ENCODE measurements around the gene U2SURP. TPM values are rescaled to one million over a fixed set of nuclear protein-coding genes. Genes with fewer than 3 reads are reported as not detected.

Gene U2SURP
- total RNA-seq, 2 donors from 2014 or later = 59.4 to 70.2 TPM

- Histone ChIP-seq H3K4me1 (no peaks in the 10 kb centered on the region), H3K27ac (no peak overlapping the region), H3K4me3 (no peak overlapping the region), H3K9ac (ENCODE audit: low read depth in 2 of 2, low read length in 2 of 2) (no peak overlapping the region), H3K9me3 (no peaks in the 10 kb centered on the region), H3K27me3 (no peaks in the 10 kb centered on the region), H3K36me3 (no peaks in the 10 kb centered on the region)
- no peak for TF ChIP-seq CTCF (IDR thresholded peaks at IDR 0.05)
- intact Hi-C loops (cut with DNase I) = no loop called here
- no peak for DNase-seq
Observed at GRCh38 chr3:142972092-142972753, 29.1 kb upstream of the U2SURP start.

DNA sequence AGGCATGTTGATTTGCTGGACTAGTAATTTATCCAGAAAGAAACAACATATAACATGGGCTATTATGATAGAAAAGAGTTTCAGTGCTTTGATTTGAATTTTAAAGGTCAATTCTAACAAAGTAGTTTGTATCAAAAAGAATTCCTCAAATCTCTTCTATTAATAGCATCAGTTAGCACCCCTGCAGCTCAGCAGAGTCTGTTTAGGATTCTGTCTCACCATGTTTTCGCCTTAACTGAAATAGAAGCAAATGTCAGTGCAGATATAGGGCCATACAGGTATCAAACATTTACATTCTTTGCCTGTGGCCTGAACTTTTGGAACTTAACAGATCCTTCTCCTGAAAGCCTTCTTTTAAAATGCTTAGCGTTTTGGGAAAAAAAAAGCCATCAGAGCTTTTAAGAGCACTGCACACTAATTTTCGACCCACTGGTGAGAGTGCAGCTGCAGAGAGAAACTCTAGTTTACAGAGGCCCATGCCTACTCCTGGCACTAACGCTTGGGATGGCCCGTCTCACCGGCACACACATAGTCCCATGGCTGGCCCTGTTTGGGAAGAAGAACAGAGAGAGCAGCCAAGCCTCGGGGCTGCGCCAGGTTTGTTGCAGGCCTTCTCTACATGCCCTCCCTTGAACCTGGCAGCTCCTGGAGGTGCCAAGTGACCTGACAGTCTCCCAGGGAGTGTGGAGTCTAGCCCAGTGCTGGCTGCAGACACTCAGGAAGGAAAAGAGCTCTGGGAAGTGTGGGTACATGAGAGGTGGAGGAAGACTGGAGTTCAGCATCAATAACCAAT is 28.0 kb upstream of the U2SURP start:
- intact Hi-C loops (cut with DNase I) = no loop called here
- no peaks in the 10 kb centered on the region for H3K9me3 ChIP-seq
- no peaks in the 10 kb centered on the region for H3K27me3 ChIP-seq
- no peak overlapping the region for H3K9ac ChIP-seq (ENCODE audit: low read depth in 2 of 2, low read length in 2 of 2)
- no peak overlapping the region for H3K27ac ChIP-seq
- no peak for DNase-seq
- H3K4me3 ChIP-seq = no peak overlapping the region
- no peaks in the 10 kb centered on the region for H3K4me1 ChIP-seq
- no peaks in the 10 kb centered on the region for H3K36me3 ChIP-seq
- TF ChIP-seq CTCF (IDR thresholded peaks at IDR 0.05) = no peak

GRCh38 chr3:142975316-142975995 is 25.9 kb upstream of the U2SURP start:
- H3K27ac ChIP-seq = no peak overlapping the region
- H3K9ac ChIP-seq (ENCODE audit: low read depth in 2 of 2, low read length in 2 of 2) = no peak overlapping the region
- no peak for TF ChIP-seq CTCF (IDR thresholded peaks at IDR 0.05)
- H3K36me3 ChIP-seq = no peaks in the 10 kb centered on the region
- no peaks in the 10 kb centered on the region for H3K27me3 ChIP-seq
- no peak overlapping the region for H3K4me3 ChIP-seq
- intact Hi-C loops (cut with DNase I) = no loop called here
- H3K9me3 ChIP-seq = no peaks in the 10 kb centered on the region
- H3K4me1 ChIP-seq = no peaks in the 10 kb centered on the region
- no peak for DNase-seq

DNA sequence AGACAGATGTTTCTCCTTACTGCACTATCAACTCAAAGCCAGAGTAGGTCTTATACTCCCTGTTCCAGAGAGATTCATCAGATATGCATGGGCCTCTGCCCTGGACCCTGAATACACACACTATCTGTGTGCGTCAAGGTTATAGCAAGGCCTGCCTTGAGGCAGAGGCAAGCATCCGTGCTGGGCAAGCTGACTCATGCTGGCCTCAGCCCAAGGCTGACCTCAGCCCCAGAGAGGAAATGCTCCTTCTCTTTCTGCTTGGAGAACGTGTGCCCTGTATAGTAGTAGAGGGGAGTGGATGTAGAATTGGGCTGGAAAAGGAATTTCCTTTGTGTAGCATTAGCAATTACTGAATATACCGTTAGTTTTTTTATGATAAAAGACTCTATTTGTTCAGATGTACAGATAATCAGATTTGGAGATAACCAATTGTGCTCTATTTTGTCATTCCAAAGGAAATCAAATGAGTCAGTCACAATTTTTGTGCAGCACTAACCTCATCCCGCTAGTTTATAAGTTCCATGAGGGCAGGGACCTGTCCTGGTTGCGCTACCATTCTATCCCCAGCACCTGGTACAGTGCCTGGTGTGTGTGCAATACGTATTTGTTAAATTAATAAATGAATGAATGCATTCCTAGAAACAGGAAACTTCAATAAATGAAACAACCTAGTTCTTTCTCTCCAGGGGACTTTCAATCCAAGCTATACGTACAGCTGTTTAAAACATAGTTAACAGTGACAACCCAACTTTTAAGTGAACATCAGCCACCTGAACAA is 24.6 kb upstream of the U2SURP start:
- Histone ChIP-seq H3K4me1 (no peaks in the 10 kb centered on the region), H3K4me3 (no peak overlapping the region), H3K27ac (no peak overlapping the region), H3K9me3 (no peaks in the 10 kb centered on the region), H3K27me3 (no peaks in the 10 kb centered on the region), H3K9ac (ENCODE audit: low read depth in 2 of 2, low read length in 2 of 2) (no peak overlapping the region), H3K36me3 (no peaks in the 10 kb centered on the region)
- intact Hi-C loops (cut with DNase I) = no loop called here
- TF ChIP-seq CTCF (IDR thresholded peaks at IDR 0.05) = no peak
- DNase-seq = peak; percentile 45

DNA sequence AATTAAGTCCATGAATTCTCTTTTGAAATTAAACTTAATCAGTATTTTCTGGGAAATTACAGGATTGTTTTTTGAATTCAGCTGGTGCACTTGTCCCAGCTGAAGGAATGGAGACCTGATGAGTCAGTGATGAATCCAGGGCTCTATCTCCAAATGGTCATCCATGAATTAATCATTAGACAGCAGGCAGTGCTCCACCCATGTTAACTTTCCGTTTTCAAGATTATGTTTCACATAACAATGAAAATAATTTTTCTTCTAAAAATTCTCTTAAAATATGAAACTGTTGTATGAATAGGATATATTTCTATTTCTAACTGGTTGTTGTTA is 24.0 kb upstream of the U2SURP start:
- Histone ChIP-seq H3K4me1 (no peaks in the 10 kb centered on the region), H3K9me3 (no peaks in the 10 kb centered on the region), H3K36me3 (no peaks in the 10 kb centered on the region), H3K9ac (ENCODE audit: low read depth in 2 of 2, low read length in 2 of 2) (no peak overlapping the region), H3K4me3 (no peak overlapping the region), H3K27ac (no peak overlapping the region), H3K27me3 (no peaks in the 10 kb centered on the region)
- no peak for DNase-seq
- intact Hi-C loops (cut with DNase I) = no loop called here
- TF ChIP-seq CTCF (IDR thresholded peaks at IDR 0.05) = no peak
